Kidney epithelial cell (primary cell): ENCODE results near the gene WDR5B. TPM values are rescaled to one million over a fixed set of nuclear protein-coding genes. Genes with fewer than 3 reads are reported as not detected.

Experiments
- DNase-seq: peaks from one replicate; pipeline ENCODE4 v3.0.0-alpha.2; 2010; ENCODE audit warnings: low read depth
- H3K27me3 ChIP-seq: 2 replicates; pipeline ENCODE4 v1.6.0; 2011; ENCODE audit warnings: low read length; ENCODE audit not compliant: control insufficient read depth, insufficient read depth
- H3K36me3 ChIP-seq: 2 replicates; pipeline ENCODE4 v1.5.1; 2011; ENCODE audit warnings: low read length; ENCODE audit not compliant: control insufficient read depth, insufficient read depth
- H3K4me3 ChIP-seq: 2 replicates; pipeline ENCODE4 v1.5.1; 2011; ENCODE audit warnings: low read depth, mild to moderate bottlenecking, control low read depth, low read length
- total RNA-seq: library from RNA; depleted of rRNA; stranded (reverse); fragments of >200 nt; gene quantifications from 2 replicates; pipeline ENCODE4 v1.2.3, GENCODE V29; 2015
- TF ChIP-seq, protein P1 (sequence below): IDR thresholded peaks from 2 replicates; pipeline ENCODE4 v1.5.1; 2011; ENCODE audit warnings: mild to moderate bottlenecking, moderate library complexity, low read length, control low read depth, inconsistent platforms; ENCODE audit not compliant: insufficient read depth, poor library complexity, severe bottlenecking

Gene WDR5B
- total RNA-seq, 1 donor from 2014 or later = 4.9 TPM

DNA sequence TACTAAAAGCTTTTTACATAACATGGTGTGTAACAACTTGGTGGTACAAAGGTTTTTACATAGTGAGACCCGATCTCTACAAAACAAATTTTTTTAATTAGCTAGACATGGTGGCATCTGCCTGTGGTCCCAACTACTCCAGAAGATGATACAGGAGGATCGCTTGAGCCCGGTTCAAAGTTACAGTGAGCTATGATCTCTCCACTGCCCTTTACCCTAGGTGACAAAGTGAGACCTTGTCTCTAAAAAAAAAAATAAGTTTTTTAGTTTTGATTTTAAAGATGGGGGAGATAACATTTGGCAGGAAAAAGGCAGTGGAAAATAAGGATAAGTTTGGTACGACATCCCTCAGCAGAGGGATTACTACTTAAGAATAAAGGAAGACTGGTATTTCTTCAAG lies 26.0 kb downstream of the WDR5B start:
- H3K4me3 ChIP-seq = no peak overlapping the region
- TF ChIP-seq, protein P1, sequence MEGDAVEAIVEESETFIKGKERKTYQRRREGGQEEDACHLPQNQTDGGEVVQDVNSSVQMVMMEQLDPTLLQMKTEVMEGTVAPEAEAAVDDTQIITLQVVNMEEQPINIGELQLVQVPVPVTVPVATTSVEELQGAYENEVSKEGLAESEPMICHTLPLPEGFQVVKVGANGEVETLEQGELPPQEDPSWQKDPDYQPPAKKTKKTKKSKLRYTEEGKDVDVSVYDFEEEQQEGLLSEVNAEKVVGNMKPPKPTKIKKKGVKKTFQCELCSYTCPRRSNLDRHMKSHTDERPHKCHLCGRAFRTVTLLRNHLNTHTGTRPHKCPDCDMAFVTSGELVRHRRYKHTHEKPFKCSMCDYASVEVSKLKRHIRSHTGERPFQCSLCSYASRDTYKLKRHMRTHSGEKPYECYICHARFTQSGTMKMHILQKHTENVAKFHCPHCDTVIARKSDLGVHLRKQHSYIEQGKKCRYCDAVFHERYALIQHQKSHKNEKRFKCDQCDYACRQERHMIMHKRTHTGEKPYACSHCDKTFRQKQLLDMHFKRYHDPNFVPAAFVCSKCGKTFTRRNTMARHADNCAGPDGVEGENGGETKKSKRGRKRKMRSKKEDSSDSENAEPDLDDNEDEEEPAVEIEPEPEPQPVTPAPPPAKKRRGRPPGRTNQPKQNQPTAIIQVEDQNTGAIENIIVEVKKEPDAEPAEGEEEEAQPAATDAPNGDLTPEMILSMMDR = no peak
- DNase-seq = no peak

DNA sequence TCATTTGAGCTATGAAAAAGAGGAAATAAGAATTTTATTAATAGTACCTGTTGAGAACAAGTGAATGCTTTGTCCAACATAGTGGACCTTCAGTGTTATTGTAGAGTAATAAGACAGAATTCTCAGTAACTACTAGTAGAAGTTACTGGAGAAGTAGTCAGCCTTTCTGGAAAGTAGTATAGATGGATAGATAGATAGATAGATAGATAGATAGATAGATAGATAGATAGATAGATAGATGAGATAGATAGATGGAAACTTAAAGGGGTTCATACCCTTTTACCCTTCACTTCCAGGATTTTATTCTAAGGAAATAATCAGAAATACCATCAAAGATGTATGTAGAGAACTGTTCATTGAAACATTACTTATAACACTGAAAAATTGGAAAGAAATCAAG lies 26.7 kb downstream of the WDR5B start:
- Histone ChIP-seq H3K4me3 (no peak overlapping the region), H3K27me3 (no peaks in the 10 kb centered on the region), H3K36me3 (no peaks in the 10 kb centered on the region)
- TF ChIP-seq, protein P1 = no peak
- DNase-seq = no peak

More for the DNA sequence above, 26.0 kb downstream of the WDR5B start:
- Histone ChIP-seq H3K27me3 (no peaks in the 10 kb centered on the region), H3K36me3 (no peaks in the 10 kb centered on the region)

DNA sequence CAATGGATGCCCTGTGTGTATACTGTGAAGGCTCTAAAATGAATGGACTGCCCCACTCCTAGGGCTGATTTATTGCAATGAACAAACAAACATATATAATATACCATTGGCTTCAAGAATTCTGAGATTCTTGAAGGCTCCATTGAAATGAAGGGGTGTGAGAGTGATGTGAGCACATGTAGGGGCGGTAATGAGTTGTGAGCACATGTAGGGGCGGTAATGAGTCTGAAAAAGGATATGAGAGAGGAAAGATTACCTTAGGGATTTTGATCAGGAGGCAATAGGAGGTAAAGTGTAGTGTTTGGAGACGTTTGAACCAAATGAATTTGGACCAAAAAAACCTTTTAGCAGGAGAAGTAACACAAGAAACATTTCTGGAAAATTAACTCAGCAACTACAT lies 28.2 kb downstream of the WDR5B start:
- Histone ChIP-seq H3K36me3 (no peaks in the 10 kb centered on the region), H3K27me3 (no peaks in the 10 kb centered on the region), H3K4me3 (no peak overlapping the region)
- no peak for DNase-seq
- TF ChIP-seq, protein P1 = no peak

DNA sequence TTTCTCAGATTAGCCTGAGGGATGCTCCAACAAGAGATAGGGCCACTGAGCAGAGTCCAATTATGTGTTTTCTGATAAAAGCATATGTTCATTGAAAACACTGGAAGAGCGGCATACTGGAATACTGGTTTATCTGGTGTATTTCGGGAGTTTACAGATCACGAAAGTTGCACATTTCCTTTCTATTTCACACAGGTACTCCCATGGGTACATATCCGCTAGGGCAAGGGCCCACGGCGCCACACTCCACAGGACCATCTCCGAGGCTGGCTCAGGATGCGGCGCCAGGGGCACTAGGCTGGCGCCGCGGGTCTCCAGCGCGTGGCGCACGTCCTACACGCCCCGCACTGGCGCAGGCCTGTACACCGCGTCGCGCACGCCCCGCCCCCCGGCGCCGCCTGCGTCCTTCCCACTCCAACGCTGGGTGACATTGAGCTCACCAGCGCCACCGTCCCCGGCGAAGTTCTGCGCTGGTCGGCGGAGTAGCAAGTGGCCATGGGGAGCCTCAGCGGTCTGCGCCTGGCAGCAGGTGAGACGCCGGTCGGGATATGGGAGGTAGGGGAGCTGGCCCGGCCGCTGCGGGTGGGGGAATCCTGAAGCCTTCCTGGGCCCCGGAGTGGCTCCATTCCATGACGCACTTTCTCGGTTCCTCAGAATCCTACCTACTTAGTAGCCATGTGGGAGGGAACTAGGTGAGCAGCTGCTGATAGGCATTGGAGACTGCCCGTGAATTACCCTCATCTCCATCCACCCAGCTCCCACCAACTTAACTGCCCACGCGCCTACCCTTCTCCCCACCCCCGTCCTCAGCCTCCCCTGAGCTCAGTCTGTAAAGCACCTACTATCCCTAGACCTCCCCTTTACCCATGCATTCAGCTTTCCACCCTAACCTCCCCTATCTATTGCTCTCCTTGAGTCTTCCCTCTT lies 31.8 kb downstream of the WDR5B start, which contains the start of gene FAM162A:
TSS of gene FAM162A (plus strand) at position 412 of the 927 bp plus-strand sequence. CDS start at position 496, 84 bp downstream.
- TF ChIP-seq, protein P1 = peak; percentile 60
- Histone ChIP-seq H3K36me3 (no peaks in the 10 kb centered on the region), H3K4me3 (peak within 1 kb of the TSS; percentile 90), H3K27me3 (no peaks in the 10 kb centered on the region)
- peak; percentile 44 for DNase-seq

DNA sequence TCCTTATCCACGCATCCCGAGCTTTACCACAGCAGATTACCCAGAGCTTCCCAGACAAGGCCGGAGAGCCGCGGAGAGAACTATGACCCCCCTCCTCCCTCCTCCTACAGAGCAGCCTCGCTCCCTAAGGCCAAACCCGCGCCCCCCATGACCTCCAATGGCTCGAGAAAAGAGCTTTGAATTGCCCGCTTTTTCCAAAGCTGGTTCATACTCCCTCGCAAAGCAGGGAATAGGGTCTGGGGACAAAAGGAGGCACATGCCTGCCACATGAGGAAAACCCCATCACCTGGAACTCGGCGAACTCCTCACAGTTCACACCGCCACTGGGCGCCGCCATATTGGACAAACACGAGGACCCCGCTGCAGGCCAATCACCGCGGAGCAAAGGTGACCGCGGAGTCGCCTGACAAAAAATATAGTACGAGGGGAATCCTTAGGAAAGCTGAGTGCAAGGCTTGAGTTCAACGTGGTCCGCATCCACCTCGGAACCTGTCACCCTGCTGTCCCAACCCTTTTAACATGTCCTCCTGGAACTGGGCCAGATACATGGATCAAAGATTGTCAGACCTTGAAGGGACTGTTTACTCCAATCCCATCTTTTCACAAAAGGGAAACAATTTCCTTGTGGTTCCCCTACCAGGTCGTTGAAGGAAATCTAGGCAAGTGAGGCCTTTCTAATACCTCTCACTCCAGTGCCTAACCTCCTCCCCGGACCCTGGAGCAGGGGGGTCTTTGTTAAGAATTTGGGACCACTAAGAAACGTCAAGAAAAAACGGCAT lies 32.8 kb downstream of the WDR5B start, which contains the start of gene MIX23:
TSS of gene MIX23 (minus strand) at position 344 of the 779 bp plus-strand sequence. CDS start at position 337, 7 bp downstream.
- TF ChIP-seq, protein P1 = no peak
- H3K36me3 ChIP-seq = no peaks in the 10 kb centered on the region
- peak; percentile 25 for DNase-seq
- H3K4me3 ChIP-seq = peak within 1 kb of the TSS; percentile 90
- H3K27me3 ChIP-seq = no peaks in the 10 kb centered on the region
